Stimulated activated CD4-positive, alpha-beta T cell treated with anti-CD3 and anti-CD28 coated beads, Interleukin-2, amount 100 ng/mL, for 24 hours (primary cell): ENCODE data around the gene SERTAD3.
"Not testable (repeated sequence)": the region's sequence is repeated elsewhere in the genome, so short reads cannot be mapped to it uniquely, and the experiment has no call there.

Experiments
- DNase-seq, 2 donors: peaks; one replicate each; pipeline ENCODE4 v3.0.0-alpha.2; 2020

Gene SERTAD3

GRCh38 chr19:40444000-40444824 lies at the start of gene SERTAD3:
SERTAD3 (minus strand) TSS chr19:40444335; CDS start chr19:40442080, 2,255 bp downstream.
- DNase-seq, result peak; percentile 97 to 98

GRCh38 chr19:40493778-40494177 lies 49.6 kb upstream of the SERTAD3 start:
- DNase-seq, result no peak

- DNase-seq, result no peak
Observed at GRCh38 chr19:40492274-40492673, 48.1 kb upstream of the SERTAD3 start.

- no peak for DNase-seq
Observed at GRCh38 chr19:40489882-40490230, 45.7 kb upstream of the SERTAD3 start.

- no peak for DNase-seq
Observed at GRCh38 chr19:40486017-40486416, 41.9 kb upstream of the SERTAD3 start.

- DNase-seq, result not testable (repeated sequence)
Observed at GRCh38 chr19:40475878-40476644, 31.9 kb upstream of the SERTAD3 start.

GRCh38 chr19:40474737-40475136 lies 30.6 kb upstream of the SERTAD3 start:
- no peak for DNase-seq

- DNase-seq, result no peak
Observed at GRCh38 chr19:40472516-40472915, 28.4 kb upstream of the SERTAD3 start.

GRCh38 chr19:40471111-40471510 lies 27.0 kb upstream of the SERTAD3 start:
- DNase-seq, result no peak

- DNase-seq, result no peak
Observed at GRCh38 chr19:40469011-40469410, 24.9 kb upstream of the SERTAD3 start.

- peak in 1 of 2 donors; percentile 9 for DNase-seq
Observed at GRCh38 chr19:40466985-40467734, 23.0 kb upstream of the SERTAD3 start, which contains the start of gene SPTBN4. SPTBN4 (plus strand) TSS chr19:40467001; CDS start chr19:40472622, 5,621 bp downstream.

GRCh38 chr19:40466219-40466984 lies 22.3 kb upstream of the SERTAD3 start:
- peak; percentile 69 to 79 for DNase-seq

- DNase-seq, result peak; percentile 100
Observed at GRCh38 chr19:40465557-40466218, 21.6 kb upstream of the SERTAD3 start, which contains the start of gene BLVRB. BLVRB (minus strand) TSS chr19:40465745; CDS start chr19:40465688, 57 bp downstream.

- no peak for DNase-seq
Observed at GRCh38 chr19:40465025-40465556, 21.0 kb upstream of the SERTAD3 start.

GRCh38 chr19:40464059-40465024 lies 20.2 kb upstream of the SERTAD3 start:
- DNase-seq, result peak; percentile 82 to 86

GRCh38 chr19:40463587-40464037 lies 19.5 kb upstream of the SERTAD3 start:
- DNase-seq, result not testable (repeated sequence)

GRCh38 chr19:40461669-40462221 lies 17.6 kb upstream of the SERTAD3 start:
- no peak for DNase-seq

GRCh38 chr19:40460185-40460584 lies 16.1 kb upstream of the SERTAD3 start:
- DNase-seq, result no peak

- DNase-seq, result no peak
Observed at GRCh38 chr19:40458597-40458974, 14.5 kb upstream of the SERTAD3 start.
